IMR-90 (cell line): ENCODE results near the gene PPM1L. TPM values are rescaled to one million over a fixed set of nuclear protein-coding genes. Genes with fewer than 3 reads are reported as not detected.

ENCODE experiments used
- ATAC-seq: fragments of 200-7000 bp; cut with Tn5 transposase; 2 replicates; pipeline ENCODE4 v1.9.1; 2020; ENCODE audit warnings: low read depth, mild to moderate bottlenecking, moderate library complexity
- BruUV-seq: library from RNA; stranded (reverse); fragments of 400-500 nt; replicated peaks from 2 replicates; lab custom pipeline; 2021; lab: Mats Ljungman, UMichigan
- CTCF ChIA-PET: fragments of 300-600 bp; formaldehyde crosslinking; extraction: SDS; loops from one replicate; lab custom pipeline; 2021; ENCODE audit warnings: antibody characterized with exemption; lab: Yijun Ruan, JAX
- POLR2A ChIA-PET: fragments of 300-600 bp; sonication (Branson Sonifier 250); formaldehyde crosslinking; loops from one replicate; lab custom pipeline; 2022; ENCODE audit warnings: antibody characterized with exemption; ENCODE audit not compliant: unreplicated experiment; lab: Charles Lee
- DNase-seq: peaks from one replicate; pipeline ENCODE4 v3.0.0; 2013
- H2AFZ ChIP-seq: replicated peaks from 2 replicates; pipeline ENCODE3; 2013; ENCODE audit warnings: low read length, mild to moderate bottlenecking; ENCODE audit not compliant: poor library complexity
- H2AK5ac ChIP-seq: 2 replicates; pipeline ENCODE4 v1.6.1; 2013; ENCODE audit warnings: low read depth, low read length, inconsistent platforms
- H2AK9ac ChIP-seq: replicated peaks from 2 replicates; pipeline ENCODE3; 2013; ENCODE audit warnings: mild to moderate bottlenecking, low read depth, low read length, moderate library complexity; ENCODE audit not compliant: poor library complexity
- H2BK120ac ChIP-seq: 2 replicates; pipeline ENCODE4 v1.6.1; 2013; ENCODE audit warnings: low read depth, low read length, inconsistent platforms
- H2BK15ac ChIP-seq: 3 replicates; pipeline ENCODE4 v1.6.1; 2013; ENCODE audit warnings: low read depth, low read length, inconsistent platforms
- H2BK20ac ChIP-seq: 2 replicates; pipeline ENCODE4 v1.6.1; 2013; ENCODE audit warnings: low read depth, mild to moderate bottlenecking, inconsistent platforms, low read length, moderate library complexity
- H2BK5ac ChIP-seq: 2 replicates; pipeline ENCODE4 v1.6.1; 2013; ENCODE audit warnings: mild to moderate bottlenecking, low read depth, low read length, inconsistent platforms; ENCODE audit not compliant: poor library complexity, severe bottlenecking
- H3K14ac ChIP-seq: replicated peaks from 2 replicates; pipeline ENCODE4 v1.6.1; 2013; ENCODE audit warnings: low read depth, low read length, inconsistent platforms
- H3K18ac ChIP-seq: 2 replicates; pipeline ENCODE4 v1.6.1; 2013; ENCODE audit warnings: low read depth, low read length, control low read depth
- H3K23ac ChIP-seq: 2 replicates; pipeline ENCODE4 v1.6.1; 2013; ENCODE audit warnings: low read depth, low read length, inconsistent platforms
- H3K27ac ChIP-seq: 2 replicates; pipeline ENCODE4 v1.5.1; 2013; ENCODE audit warnings: mild to moderate bottlenecking, control low read depth, low read length; ENCODE audit not compliant: insufficient read depth
- H3K27me3 ChIP-seq: 2 replicates; pipeline ENCODE4 v1.6.1; 2013; ENCODE audit warnings: low read length; ENCODE audit not compliant: control insufficient read depth, insufficient read depth
- H3K36me3 ChIP-seq: 2 replicates; pipeline ENCODE4 v1.6.1; 2013; ENCODE audit warnings: low read length, mixed read lengths; ENCODE audit not compliant: control insufficient read depth, insufficient read depth
- H3K4ac ChIP-seq: 2 replicates; pipeline ENCODE4 v1.6.1; 2013; ENCODE audit warnings: low read depth, low read length, inconsistent platforms
- H3K4me1 ChIP-seq: 2 replicates; pipeline ENCODE4 v1.6.1; 2013; ENCODE audit warnings: low read length, mixed read lengths; ENCODE audit not compliant: control insufficient read depth, insufficient read depth
- H3K4me2 ChIP-seq: 2 replicates; pipeline ENCODE4 v1.6.1; 2013; ENCODE audit warnings: low read depth, mild to moderate bottlenecking, control low read depth, low read length, moderate library complexity
- H3K4me3 ChIP-seq: 2 replicates; pipeline ENCODE4 v1.5.1; 2013; ENCODE audit warnings: low read depth, mild to moderate bottlenecking, control low read depth, low read length, moderate library complexity; ENCODE audit not compliant: insufficient read depth
- H3K56ac ChIP-seq: 2 replicates; pipeline ENCODE4 v1.6.1; 2013; ENCODE audit warnings: low read length, inconsistent platforms; ENCODE audit not compliant: insufficient read depth; ENCODE audit errors: extremely low read depth
- H3K79me1 ChIP-seq, 2 experiments: 2 replicates each; pipeline ENCODE4 v1.6.1; 2013; ENCODE audit warnings: low read length in 2 of 2, inconsistent platforms in 1 of 2, low read depth in 1 of 2
- H3K9ac ChIP-seq: 2 replicates; pipeline ENCODE4 v1.6.1; 2013; ENCODE audit warnings: low read depth, low read length, control low read depth
- H3K9me1 ChIP-seq: 2 replicates; pipeline ENCODE4 v1.6.1; 2013; ENCODE audit warnings: low read length, inconsistent platforms; ENCODE audit not compliant: insufficient read depth
- H3K9me3 ChIP-seq: 2 replicates; pipeline ENCODE4 v1.6.1; 2013; ENCODE audit warnings: low read length; ENCODE audit not compliant: control insufficient read depth, insufficient read depth
- H4K20me1 ChIP-seq: 2 replicates; pipeline ENCODE4 v1.6.1; 2013; ENCODE audit warnings: low read length, inconsistent platforms; ENCODE audit not compliant: insufficient read depth
- H4K5ac ChIP-seq: 2 replicates; pipeline ENCODE4 v1.6.1; 2013; ENCODE audit warnings: mild to moderate bottlenecking, low read depth, low read length, control low read depth
- H4K8ac ChIP-seq, 2 experiments: 2 replicates each; pipeline ENCODE4 v1.6.1; 2013; ENCODE audit warnings: low read depth in 2 of 2, low read length in 2 of 2, control low read depth in 1 of 2, inconsistent platforms in 1 of 2
- H4K91ac ChIP-seq: 2 replicates; pipeline ENCODE4 v1.6.1; 2013; ENCODE audit warnings: low read depth, low read length, inconsistent platforms; ENCODE audit not compliant: insufficient read depth
- BHLHE40 ChIP-seq: fragments of 150-350 bp; IDR thresholded peaks from 2 replicates; pipeline ENCODE4 v1.6.1; 2016; ENCODE audit warnings: mild to moderate bottlenecking, low read depth, low read length
- CEBPB ChIP-seq: IDR thresholded peaks from 2 replicates; pipeline ENCODE4 v1.6.1; 2012; ENCODE audit warnings: low read depth, low read length, improper control_type of control experiment
- ELK1 ChIP-seq: fragments of 150-350 bp; IDR thresholded peaks from 2 replicates; pipeline ENCODE4 v1.6.1; 2016; ENCODE audit warnings: low read depth, mild to moderate bottlenecking, low read length, moderate library complexity, borderline replicate concordance
- FOS ChIP-seq: fragments of 150-350 bp; IDR thresholded peaks from 2 replicates; pipeline ENCODE4 v1.6.1; 2016; ENCODE audit warnings: low read depth, low read length
- MAZ ChIP-seq: IDR thresholded peaks from 2 replicates; pipeline ENCODE4 v1.6.1; 2012; ENCODE audit warnings: low read depth, mild to moderate bottlenecking, low read length, improper control_type of control experiment, moderate library complexity, borderline replicate concordance
- MXI1 ChIP-seq: IDR thresholded peaks from 2 replicates; pipeline ENCODE4 v1.6.1; 2012; ENCODE audit warnings: low read depth, mild to moderate bottlenecking, low read length, moderate library complexity, borderline replicate concordance
- POLR2A ChIP-seq: IDR thresholded peaks from 2 replicates; pipeline ENCODE4 v1.6.1; 2012; ENCODE audit warnings: mild to moderate bottlenecking, low read depth, low read length
- RAD21 ChIP-seq: IDR thresholded peaks from 2 replicates; pipeline ENCODE4 v1.6.1; 2012; ENCODE audit warnings: low read length, improper control_type of control experiment
- RCOR1 ChIP-seq: IDR thresholded peaks from 2 replicates; pipeline ENCODE4 v1.6.1; 2012; ENCODE audit warnings: mild to moderate bottlenecking, low read length, improper control_type of control experiment; ENCODE audit not compliant: insufficient replicate concordance
- SMC3 ChIP-seq: fragments of 150-350 bp; IDR thresholded peaks from 2 replicates; pipeline ENCODE4 v1.6.1; 2016; ENCODE audit warnings: low read depth, mild to moderate bottlenecking, antibody characterized with exemption, low read length, moderate library complexity
- WGBS, 2 experiments: methylation state at CpG; one replicate each; pipeline versions ENCODE4 v1.1.5 to v1.1.7; 2013; ENCODE audit warnings: missing lambda C conversion rate in 2 of 2; ENCODE audit not compliant: insufficient read length in 1 of 2; ENCODE audit errors: extremely low coverage in 2 of 2; 5-methylcytosine and 5-hydroxymethylcytosine counted together
- dilution Hi-C: fragments of 300-500 bp; cut with HindIII; formaldehyde crosslinking; loops from one replicate; pipeline ENCODE4 v1.14.3; 2018; ENCODE audit warnings: low sequenced_read_pairs; ENCODE audit not compliant: unreplicated experiment
- in situ Hi-C: fragments of 300-500 bp; cut with MboI; formaldehyde crosslinking; loops from 3 replicates; pipeline ENCODE4 v1.14.3; 2019; ENCODE audit warnings: low sequenced_read_pairs, inconsistent platforms, mixed read lengths
- intact Hi-C: fragments of 100-400 bp; cut with micrococcal nuclease; formaldehyde crosslinking; loops from 2 replicates; pipeline ENCODE4 v1.10.0; 2022
- polyA plus RNA-seq, 3 experiments: library from polyadenylated mRNA; depleted of rRNA; stranded (reverse); fragments of >200 nt; gene quantifications; 2 replicates each; pipeline ENCODE4 v1.2.3, GENCODE V29; 2012; ENCODE audit warnings: low replicate concordance in 1 of 3
- total RNA-seq: library from RNA; depleted of rRNA; stranded (reverse); fragments of >200 nt; gene quantifications from 2 replicates; pipeline ENCODE4 v1.2.3, GENCODE V29; 2012

The PPM1L gene
- total and polyA plus RNA-seq, 2 of the 4 experiments (the other 2 are of a cell fraction), result 0.14 to 0.18 TPM

- Histone ChIP-seq H3K56ac (no peak overlapping the region), H3K4me3 (no peak overlapping the region), H2BK120ac (no peak overlapping the region), H3K9ac (no peak overlapping the region), H3K9me1 (no peaks in the 10 kb centered on the region), H3K4me2 (no peak overlapping the region), H4K91ac (no peak overlapping the region), H3K23ac (no peak overlapping the region), H2AK9ac (no peak overlapping the region), H3K36me3 (no peaks in the 10 kb centered on the region), H4K20me1 (no peaks in the 10 kb centered on the region), H4K5ac (no peak overlapping the region), H2BK5ac (no peak overlapping the region), H2AK5ac (no peak overlapping the region), H3K18ac (no peak overlapping the region), H3K4me1 (no peaks in the 10 kb centered on the region), H4K8ac (no peak overlapping the region), H3K14ac (no peak overlapping the region), H2BK15ac (no peak overlapping the region), H2AFZ (no peak overlapping the region), H3K27me3 (no peaks in the 10 kb centered on the region), H3K79me1 (no peaks in the 10 kb centered on the region), H3K9me3 (no peaks in the 10 kb centered on the region), H3K4ac (no peak overlapping the region), H2BK20ac (no peak overlapping the region), H3K27ac (no peak overlapping the region)
- ATAC-seq (no peak), DNase-seq (no peak)
- TF ChIP-seq FOS, result no peak
- TF ChIP-seq RCOR1, result no peak
- TF ChIP-seq POLR2A, result no peak
- no peak for TF ChIP-seq ELK1
- TF ChIP-seq RAD21, result no peak
- TF ChIP-seq SMC3, result no peak
- TF ChIP-seq CEBPB, result no peak
- no peak for TF ChIP-seq MXI1
- no peak for TF ChIP-seq MAZ
- TF ChIP-seq BHLHE40, result no peak
- BruUV-seq, result no TSS peak
- POLR2A ChIA-PET, result no interaction called here
- dilution Hi-C loops, result no loop called here
- CTCF ChIA-PET, result no interaction called here
- WGBS, 2 experiments, result no CpG with 5 or more reads among the region's 2 CpGs
- intact Hi-C loops, result no loop called here
- in situ Hi-C loops, result no loop called here
Measured at GRCh38 chr3:160790726-160791125, 34.7 kb downstream of the PPM1L start.
